ENCODE data around the gene COQ8A.
A peak's percentile ranks its signal among the peaks of the same experiment; 100 is the strongest.

- TF ChIP-seq, protein P1, sequence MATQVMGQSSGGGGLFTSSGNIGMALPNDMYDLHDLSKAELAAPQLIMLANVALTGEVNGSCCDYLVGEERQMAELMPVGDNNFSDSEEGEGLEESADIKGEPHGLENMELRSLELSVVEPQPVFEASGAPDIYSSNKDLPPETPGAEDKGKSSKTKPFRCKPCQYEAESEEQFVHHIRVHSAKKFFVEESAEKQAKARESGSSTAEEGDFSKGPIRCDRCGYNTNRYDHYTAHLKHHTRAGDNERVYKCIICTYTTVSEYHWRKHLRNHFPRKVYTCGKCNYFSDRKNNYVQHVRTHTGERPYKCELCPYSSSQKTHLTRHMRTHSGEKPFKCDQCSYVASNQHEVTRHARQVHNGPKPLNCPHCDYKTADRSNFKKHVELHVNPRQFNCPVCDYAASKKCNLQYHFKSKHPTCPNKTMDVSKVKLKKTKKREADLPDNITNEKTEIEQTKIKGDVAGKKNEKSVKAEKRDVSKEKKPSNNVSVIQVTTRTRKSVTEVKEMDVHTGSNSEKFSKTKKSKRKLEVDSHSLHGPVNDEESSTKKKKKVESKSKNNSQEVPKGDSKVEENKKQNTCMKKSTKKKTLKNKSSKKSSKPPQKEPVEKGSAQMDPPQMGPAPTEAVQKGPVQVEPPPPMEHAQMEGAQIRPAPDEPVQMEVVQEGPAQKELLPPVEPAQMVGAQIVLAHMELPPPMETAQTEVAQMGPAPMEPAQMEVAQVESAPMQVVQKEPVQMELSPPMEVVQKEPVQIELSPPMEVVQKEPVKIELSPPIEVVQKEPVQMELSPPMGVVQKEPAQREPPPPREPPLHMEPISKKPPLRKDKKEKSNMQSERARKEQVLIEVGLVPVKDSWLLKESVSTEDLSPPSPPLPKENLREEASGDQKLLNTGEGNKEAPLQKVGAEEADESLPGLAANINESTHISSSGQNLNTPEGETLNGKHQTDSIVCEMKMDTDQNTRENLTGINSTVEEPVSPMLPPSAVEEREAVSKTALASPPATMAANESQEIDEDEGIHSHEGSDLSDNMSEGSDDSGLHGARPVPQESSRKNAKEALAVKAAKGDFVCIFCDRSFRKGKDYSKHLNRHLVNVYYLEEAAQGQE (IDR thresholded peaks at IDR 0.05; ENCODE audit: insufficient replicate concordance, low read depth) = no peak
- 0 out of 2 replicates have a peak, but pooled peaks have one; percentile 1 for TF ChIP-seq POLR2AphosphoS5 (IDR thresholded peaks at IDR 0.05; ENCODE audit: low read depth)
- no peak for TF ChIP-seq CTCF (IDR thresholded peaks at IDR 0.05; ENCODE audit: insufficient read depth, low read length)
Observed at GRCh38 chr1:226950316-226950715, 10.2 kb downstream of the COQ8A start.
